Measurements from ENCODE around the gene PIGT.

DNA sequence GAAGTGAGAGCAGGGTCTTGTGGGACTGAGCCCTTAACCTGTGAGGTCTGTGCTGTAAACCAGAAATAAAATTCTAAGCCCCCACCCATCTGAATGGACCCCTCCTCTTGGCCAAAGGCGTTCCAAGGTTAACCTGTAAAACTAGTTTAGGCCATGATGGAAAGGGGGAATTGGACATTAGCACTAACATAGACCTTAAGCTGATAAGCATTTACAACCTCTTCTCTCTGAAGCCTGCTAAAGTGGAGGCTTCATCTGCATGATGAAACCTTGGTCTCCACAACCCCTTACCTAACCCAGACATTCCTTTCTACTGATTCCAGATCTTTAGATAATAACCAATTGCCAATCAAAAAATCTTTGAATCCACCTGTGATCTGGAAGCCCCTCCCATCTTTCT, 25.8 kb downstream of the PIGT start:
- TF ChIP-seq, protein P1, sequence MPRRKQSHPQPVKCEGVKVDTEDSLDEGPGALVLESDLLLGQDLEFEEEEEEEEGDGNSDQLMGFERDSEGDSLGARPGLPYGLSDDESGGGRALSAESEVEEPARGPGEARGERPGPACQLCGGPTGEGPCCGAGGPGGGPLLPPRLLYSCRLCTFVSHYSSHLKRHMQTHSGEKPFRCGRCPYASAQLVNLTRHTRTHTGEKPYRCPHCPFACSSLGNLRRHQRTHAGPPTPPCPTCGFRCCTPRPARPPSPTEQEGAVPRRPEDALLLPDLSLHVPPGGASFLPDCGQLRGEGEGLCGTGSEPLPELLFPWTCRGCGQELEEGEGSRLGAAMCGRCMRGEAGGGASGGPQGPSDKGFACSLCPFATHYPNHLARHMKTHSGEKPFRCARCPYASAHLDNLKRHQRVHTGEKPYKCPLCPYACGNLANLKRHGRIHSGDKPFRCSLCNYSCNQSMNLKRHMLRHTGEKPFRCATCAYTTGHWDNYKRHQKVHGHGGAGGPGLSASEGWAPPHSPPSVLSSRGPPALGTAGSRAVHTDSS (tag by site-specific recombination; IDR thresholded peaks at IDR 0.05): no peak
- TF ChIP-seq, protein P2, sequence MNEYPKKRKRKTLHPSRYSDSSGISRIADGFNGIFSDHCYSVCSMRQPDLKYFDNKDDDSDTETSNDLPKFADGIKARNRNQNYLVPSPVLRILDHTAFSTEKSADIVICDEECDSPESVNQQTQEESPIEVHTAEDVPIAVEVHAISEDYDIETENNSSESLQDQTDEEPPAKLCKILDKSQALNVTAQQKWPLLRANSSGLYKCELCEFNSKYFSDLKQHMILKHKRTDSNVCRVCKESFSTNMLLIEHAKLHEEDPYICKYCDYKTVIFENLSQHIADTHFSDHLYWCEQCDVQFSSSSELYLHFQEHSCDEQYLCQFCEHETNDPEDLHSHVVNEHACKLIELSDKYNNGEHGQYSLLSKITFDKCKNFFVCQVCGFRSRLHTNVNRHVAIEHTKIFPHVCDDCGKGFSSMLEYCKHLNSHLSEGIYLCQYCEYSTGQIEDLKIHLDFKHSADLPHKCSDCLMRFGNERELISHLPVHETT (tag by site-specific recombination; IDR thresholded peaks at IDR 0.05): no peak
- TF ChIP-seq MEIS1 (CRISPR knock-in tag; IDR thresholded peaks at IDR 0.05; ENCODE audit: borderline replicate concordance): no peak
- TF ChIP-seq SP2 (tag by site-specific recombination; IDR thresholded peaks at IDR 0.05): no peak
- TF ChIP-seq CTCF (tag by site-specific recombination; IDR thresholded peaks at IDR 0.05): no peak
- TF ChIP-seq ZNF514 (tag by site-specific recombination; IDR thresholded peaks at IDR 0.05): no peak
- TF ChIP-seq, protein P3, sequence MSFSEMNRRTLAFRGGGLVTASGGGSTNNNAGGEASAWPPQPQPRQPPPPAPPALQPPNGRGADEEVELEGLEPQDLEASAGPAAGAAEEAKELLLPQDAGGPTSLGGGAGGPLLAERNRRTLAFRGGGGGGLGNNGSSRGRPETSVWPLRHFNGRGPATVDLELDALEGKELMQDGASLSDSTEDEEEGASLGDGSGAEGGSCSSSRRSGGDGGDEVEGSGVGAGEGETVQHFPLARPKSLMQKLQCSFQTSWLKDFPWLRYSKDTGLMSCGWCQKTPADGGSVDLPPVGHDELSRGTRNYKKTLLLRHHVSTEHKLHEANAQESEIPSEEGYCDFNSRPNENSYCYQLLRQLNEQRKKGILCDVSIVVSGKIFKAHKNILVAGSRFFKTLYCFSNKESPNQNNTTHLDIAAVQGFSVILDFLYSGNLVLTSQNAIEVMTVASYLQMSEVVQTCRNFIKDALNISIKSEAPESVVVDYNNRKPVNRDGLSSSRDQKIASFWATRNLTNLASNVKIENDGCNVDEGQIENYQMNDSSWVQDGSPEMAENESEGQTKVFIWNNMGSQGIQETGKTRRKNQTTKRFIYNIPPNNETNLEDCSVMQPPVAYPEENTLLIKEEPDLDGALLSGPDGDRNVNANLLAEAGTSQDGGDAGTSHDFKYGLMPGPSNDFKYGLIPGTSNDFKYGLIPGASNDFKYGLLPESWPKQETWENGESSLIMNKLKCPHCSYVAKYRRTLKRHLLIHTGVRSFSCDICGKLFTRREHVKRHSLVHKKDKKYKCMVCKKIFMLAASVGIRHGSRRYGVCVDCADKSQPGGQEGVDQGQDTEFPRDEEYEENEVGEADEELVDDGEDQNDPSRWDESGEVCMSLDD (tag by site-specific recombination; IDR thresholded peaks at IDR 0.05): no peak
- TF ChIP-seq ZNF138 (tag by site-specific recombination; IDR thresholded peaks at IDR 0.05; ENCODE audit: borderline replicate concordance): no peak
- TF ChIP-seq KLF7 (tag by site-specific recombination; IDR thresholded peaks at IDR 0.05; ENCODE audit: borderline replicate concordance): no peak
- TF ChIP-seq ZBTB21 (tag by site-specific recombination; IDR thresholded peaks at IDR 0.05): no peak
- no peak for TF ChIP-seq SP7 (tag by site-specific recombination; IDR thresholded peaks at IDR 0.05)
- no peak for TF ChIP-seq ZFP37 (tag by site-specific recombination; IDR thresholded peaks at IDR 0.05)
- TF ChIP-seq TCF7L2 (IDR thresholded peaks at IDR 0.05; ENCODE audit: borderline replicate concordance, low read depth, low read length): no peak
- no peak for TF ChIP-seq ZNF521 (tag by site-specific recombination; IDR thresholded peaks at IDR 0.05)

Measured in HEK293 (cell line).